OCI-LY7 (cell line): ENCODE measurements around the gene SST.

ENCODE experiments used
- CTCF ChIP-seq: fragments of 200-600 bp; sonication (generic); conservative IDR thresholded peaks from 2 replicates; pipeline ENCODE4 v1.5.1; 2014; ENCODE audit warnings: mild to moderate bottlenecking, antibody characterized with exemption, low read length, moderate library complexity, mixed read lengths
- EZH2phosphoT487 ChIP-seq: fragments of 200-600 bp; sonication (generic); IDR thresholded peaks from 2 replicates; pipeline ENCODE4 v1.6.1; 2018; ENCODE audit warnings: low read depth, borderline replicate concordance, mild to moderate bottlenecking, mixed run types, antibody characterized with exemption, low read length, moderate library complexity, mixed read lengths

- no peak for TF ChIP-seq EZH2phosphoT487
- TF ChIP-seq CTCF, result no peak
These were observed 14.7 kb upstream of the SST start for GRCh38 chr3:187684880-187685279.
